ENCODE data around the gene AANAT. TPM values are rescaled to one million over a fixed set of nuclear protein-coding genes. Genes with fewer than 3 reads are reported as not detected.

AANAT gene
- total and polyA plus RNA-seq, 4 donors, result not detected

GRCh38 chr17:76478097-76478496 lies 10.7 kb downstream of the AANAT start:
- Histone ChIP-seq H3K27ac (ENCODE audit: low read depth in 1 of 2, low read length in 2 of 2) (no peak overlapping the region), H3K4me3 (ENCODE audit: low read depth in 1 of 3, low read length in 3 of 3) (no peak overlapping the region), H3K4me1 (ENCODE audit: control insufficient read depth in 4 of 4, insufficient read depth in 4 of 4, low read length in 3 of 4) (no peaks in the 10 kb centered on the region), H3K27me3 (ENCODE audit: control insufficient read depth in 4 of 4, insufficient read depth in 4 of 4, low read length in 3 of 4) (no peaks in the 10 kb centered on the region), H3K9me3 (ENCODE audit: control insufficient read depth in 4 of 4, low read length in 3 of 4) (no peaks in the 10 kb centered on the region), H3K9ac (ENCODE audit: low read depth in 1 of 2, low read length in 2 of 2) (no peak overlapping the region), H3K36me3 (ENCODE audit: control insufficient read depth in 4 of 4, insufficient read depth in 3 of 4, low read depth in 1 of 4, low read length in 3 of 4) (peaks cover 0 to 15% (median 4%) of the 10 kb centered on the region in 4 donors)
- no peak for DNase-seq (ENCODE audit: low spot score)
- WGBS, result 95% methylated on average over 10 of the region's 10 CpGs
- TF ChIP-seq HNF4A (conservative IDR thresholded peaks at IDR 0.05) (no peak), TAF1 (conservative IDR thresholded peaks at IDR 0.05) (no peak), YY1 (IDR thresholded peaks at IDR 0.05) (no peak), HNF4G (IDR thresholded peaks at IDR 0.05) (no peak), GABPA (IDR thresholded peaks at IDR 0.05 in 1 of 2, conservative IDR thresholded peaks at IDR 0.05 in 1 of 2) (no peak)

DNA sequence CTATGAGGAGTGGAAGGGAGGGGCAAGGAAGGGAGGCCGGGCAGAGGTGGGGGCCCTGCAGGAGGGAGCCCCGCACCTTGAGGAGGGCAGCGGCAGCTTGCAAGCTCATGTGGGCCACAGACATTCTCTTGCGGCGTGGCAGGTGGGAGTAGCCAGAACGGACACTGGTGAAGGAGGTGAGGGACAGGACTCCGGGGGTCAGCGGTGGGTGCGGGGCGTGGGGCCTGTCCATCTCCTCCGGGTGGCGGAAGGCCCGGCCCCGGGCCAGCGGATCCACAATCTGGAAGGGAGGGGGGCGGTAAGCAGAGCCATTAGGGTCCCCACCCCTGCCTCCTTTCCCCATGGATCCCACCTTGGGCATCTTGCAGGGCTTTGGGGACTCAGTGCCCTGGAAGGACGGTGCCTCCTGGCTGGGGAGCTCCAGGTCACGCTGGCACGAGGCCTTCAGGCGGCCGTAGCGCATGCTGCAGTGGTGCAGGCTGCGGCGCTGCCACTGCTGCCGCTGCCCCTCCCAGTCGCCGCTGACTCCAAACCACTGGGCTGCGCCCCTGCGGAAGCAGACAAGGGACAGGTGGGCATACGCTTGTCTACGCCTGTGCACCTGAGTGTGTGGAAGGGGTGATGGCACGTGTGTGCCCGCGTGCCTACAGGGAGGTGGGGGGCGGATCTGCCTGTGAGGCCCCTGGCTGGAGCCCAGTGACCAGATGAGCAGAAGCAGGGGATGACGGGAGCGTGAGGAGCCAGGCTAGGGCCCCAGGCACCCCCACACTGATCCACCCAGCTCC lies 11.5 kb downstream of the AANAT start:
- DNase-seq (ENCODE audit: low spot score), result no peak
- H3K36me3 ChIP-seq (ENCODE audit: control insufficient read depth in 4 of 4, insufficient read depth in 3 of 4, low read depth in 1 of 4, low read length in 3 of 4), result peaks cover 0 to 15% (median 3%) of the 10 kb centered on the region in 4 donors
- H3K4me3 ChIP-seq (ENCODE audit: low read depth in 1 of 3, low read length in 3 of 3), result no peak overlapping the region
- no peak overlapping the region for H3K9ac ChIP-seq (ENCODE audit: low read depth in 1 of 2, low read length in 2 of 2)
- H3K27ac ChIP-seq (ENCODE audit: low read depth in 1 of 2, low read length in 2 of 2), result no peak overlapping the region
- TF ChIP-seq TAF1 (conservative IDR thresholded peaks at IDR 0.05), result no peak
- TF ChIP-seq RAD21 (IDR thresholded peaks at IDR 0.05), result no peak
- TF ChIP-seq YY1 (IDR thresholded peaks at IDR 0.05), result no peak
- no peak for TF ChIP-seq REST (IDR thresholded peaks at IDR 0.05)
- TF ChIP-seq EGR1 (IDR thresholded peaks at IDR 0.05; ENCODE audit: low read depth in 2 of 2), result no peak
- no peaks in the 10 kb centered on the region for H3K9me3 ChIP-seq (ENCODE audit: control insufficient read depth in 4 of 4, low read length in 3 of 4)
- WGBS, result 95% methylated on average over 37 of the region's 37 CpGs
- H3K4me1 ChIP-seq (ENCODE audit: control insufficient read depth in 4 of 4, insufficient read depth in 4 of 4, low read length in 3 of 4), result no peaks in the 10 kb centered on the region
- H3K27me3 ChIP-seq (ENCODE audit: control insufficient read depth in 4 of 4, insufficient read depth in 4 of 4, low read length in 3 of 4), result no peaks in the 10 kb centered on the region

DNA sequence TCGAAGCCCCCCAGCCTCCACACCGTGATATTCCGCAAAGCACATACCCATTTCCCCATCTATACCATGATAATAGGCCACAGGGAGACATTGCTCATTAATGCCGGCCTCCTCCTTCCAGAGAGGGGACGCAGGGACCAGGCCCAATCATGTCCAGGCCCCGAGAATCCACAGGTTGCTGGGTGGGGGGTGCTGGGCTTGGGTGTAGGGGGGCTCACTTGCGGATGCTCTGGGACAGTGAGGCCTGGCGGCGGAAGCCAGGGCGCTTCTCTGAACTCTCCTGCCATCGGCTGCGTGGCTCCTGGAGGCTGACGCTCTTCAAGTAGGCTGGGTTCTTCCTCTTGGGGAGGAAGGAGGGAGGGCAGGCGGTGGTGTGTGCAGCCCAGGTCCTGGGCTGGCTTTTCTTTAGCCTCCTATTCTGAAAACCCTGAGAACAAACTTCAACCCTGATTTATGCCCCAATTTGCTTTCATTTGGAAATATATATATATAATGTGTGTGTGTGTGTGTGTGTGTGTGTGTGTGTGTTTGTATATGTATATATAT lies 12.2 kb downstream of the AANAT start:
- no peaks in the 10 kb centered on the region for H3K9me3 ChIP-seq (ENCODE audit: control insufficient read depth in 4 of 4, low read length in 3 of 4)
- TF ChIP-seq NR2F2 (IDR thresholded peaks at IDR 0.05), result no peak
- no peak for TF ChIP-seq FOXA1 (IDR thresholded peaks at IDR 0.05)
- H3K4me1 ChIP-seq (ENCODE audit: control insufficient read depth in 4 of 4, insufficient read depth in 4 of 4, low read length in 3 of 4), result no peaks in the 10 kb centered on the region
- no peak for DNase-seq (ENCODE audit: low spot score)
- 92% methylated on average over 14 of the region's 14 CpGs for WGBS
- H3K36me3 ChIP-seq (ENCODE audit: control insufficient read depth in 4 of 4, insufficient read depth in 3 of 4, low read depth in 1 of 4, low read length in 3 of 4), result peaks cover 0 to 8% (median 3%) of the 10 kb centered on the region in 4 donors
- H3K27ac ChIP-seq (ENCODE audit: low read depth in 1 of 2, low read length in 2 of 2), result no peak overlapping the region
- H3K27me3 ChIP-seq (ENCODE audit: control insufficient read depth in 4 of 4, insufficient read depth in 4 of 4, low read length in 3 of 4), result no peaks in the 10 kb centered on the region
- H3K4me3 ChIP-seq (ENCODE audit: low read depth in 1 of 3, low read length in 3 of 3), result no peak overlapping the region
- no peak overlapping the region for H3K9ac ChIP-seq (ENCODE audit: low read depth in 1 of 2, low read length in 2 of 2)

All from liver (tissue), 9 donors.